ENCODE results near the gene SUSD1. TPM values are rescaled to one million over a fixed set of nuclear protein-coding genes. Genes with fewer than 3 reads are reported as not detected.
A peak's percentile ranks its signal among the peaks of the same experiment; 100 is the strongest.

Gene SUSD1
- total RNA-seq, 1 donor from 2014 or later, result 16.6 TPM

GRCh38 chr9:112051812-112052211 is 123.3 kb downstream of the SUSD1 start:
- H3K4me3 ChIP-seq (ENCODE audit: insufficient read depth, low read depth, low read length), result no peak overlapping the region
- H3K9ac ChIP-seq (ENCODE audit: low read length), result no peak overlapping the region
- H3K36me3 ChIP-seq (ENCODE audit: insufficient read depth, low read length), result no peaks in the 10 kb centered on the region
- H3K9me3 Mint-ChIP-seq (ENCODE audit: unreplicated experiment), result peaks cover 10% of the 10 kb centered on the region
- FAIRE-seq, result no peak
- peaks cover 29% of the 10 kb centered on the region for H3K4me1 Mint-ChIP-seq (ENCODE audit: low read depth, unreplicated experiment)
- peaks cover 34% of the 10 kb centered on the region for H3K4me1 ChIP-seq (ENCODE audit: insufficient read depth, low read length)
- peaks cover 6% of the 10 kb centered on the region for H3K36me3 Mint-ChIP-seq (ENCODE audit: low read depth, unreplicated experiment)
- peak overlapping the region; percentile 84 for H3K27ac Mint-ChIP-seq (ENCODE audit: unreplicated experiment)
- no peaks in the 10 kb centered on the region for H3K27me3 Mint-ChIP-seq (ENCODE audit: low read depth, unreplicated experiment)
- no peak overlapping the region for H3K4me3 Mint-ChIP-seq (ENCODE audit: unreplicated experiment)
- H3K9me3 ChIP-seq (ENCODE audit: insufficient read depth, low read depth, low read length), result no peaks in the 10 kb centered on the region
- TF ChIP-seq CTCF (IDR thresholded peaks at IDR 0.05; ENCODE audit: insufficient read depth, low read depth, low read length), result no peak
- TF ChIP-seq EZH2 (IDR thresholded peaks at IDR 0.05; ENCODE audit: insufficient read depth, low read length), result no peak
- H2AFZ ChIP-seq (ENCODE audit: low read depth, low read length), result no peak overlapping the region
- DNase-seq (ENCODE audit: low read depth), result peak; percentile 63
- no peaks in the 10 kb centered on the region for H3K79me2 ChIP-seq (ENCODE audit: insufficient read depth, low read length)
- H3K27me3 ChIP-seq (ENCODE audit: insufficient read depth, low read length), result no peaks in the 10 kb centered on the region
- no peaks in the 10 kb centered on the region for H4K20me1 ChIP-seq (ENCODE audit: insufficient read depth, low read length)
- H3K4me2 ChIP-seq (ENCODE audit: low read length), result no peak overlapping the region
- H3K27ac ChIP-seq (ENCODE audit: low read depth, low read length), result peak overlapping the region; percentile 11

- Mint-ChIP-seq H3K9me3 (ENCODE audit: unreplicated experiment) (peaks cover 10% of the 10 kb centered on the region), H3K36me3 (ENCODE audit: low read depth, unreplicated experiment) (peaks cover 6% of the 10 kb centered on the region), H3K4me1 (ENCODE audit: low read depth, unreplicated experiment) (peaks cover 29% of the 10 kb centered on the region), H3K27me3 (ENCODE audit: low read depth, unreplicated experiment) (no peaks in the 10 kb centered on the region), H3K27ac (ENCODE audit: unreplicated experiment) (peak overlapping the region; percentile 89), H3K4me3 (ENCODE audit: unreplicated experiment) (no peak overlapping the region)
- no peak for TF ChIP-seq EZH2 (IDR thresholded peaks at IDR 0.05; ENCODE audit: insufficient read depth, low read length)
- no peak for TF ChIP-seq CTCF (IDR thresholded peaks at IDR 0.05; ENCODE audit: insufficient read depth, low read depth, low read length)
- H3K79me2 ChIP-seq (ENCODE audit: insufficient read depth, low read length), result no peaks in the 10 kb centered on the region
- H4K20me1 ChIP-seq (ENCODE audit: insufficient read depth, low read length), result no peaks in the 10 kb centered on the region
- peaks cover 43% of the 10 kb centered on the region for H3K4me1 ChIP-seq (ENCODE audit: insufficient read depth, low read length)
- H3K4me2 ChIP-seq (ENCODE audit: low read length), result peak overlapping the region; percentile 46
- no peaks in the 10 kb centered on the region for H3K27me3 ChIP-seq (ENCODE audit: insufficient read depth, low read length)
- H3K4me3 ChIP-seq (ENCODE audit: insufficient read depth, low read depth, low read length), result no peak overlapping the region
- H2AFZ ChIP-seq (ENCODE audit: low read depth, low read length), result no peak overlapping the region
- H3K9ac ChIP-seq (ENCODE audit: low read length), result peak overlapping the region; percentile 68
- H3K9me3 ChIP-seq (ENCODE audit: insufficient read depth, low read depth, low read length), result no peaks in the 10 kb centered on the region
- peak; percentile 99 for DNase-seq (ENCODE audit: low read depth)
- peak; percentile 29 for FAIRE-seq
- H3K36me3 ChIP-seq (ENCODE audit: insufficient read depth, low read length), result no peaks in the 10 kb centered on the region
- peak overlapping the region; percentile 84 for H3K27ac ChIP-seq (ENCODE audit: low read depth, low read length)
These were observed 124.3 kb downstream of the SUSD1 start for GRCh38 chr9:112050544-112051475.
